HCT116 (cell line): ENCODE results near the gene MAML2. TPM values are rescaled to one million over a fixed set of nuclear protein-coding genes. Genes with fewer than 3 reads are reported as not detected.

Experiments used
- ATAC-seq: fragments of 200-7000 bp; cut with Tn5 transposase; 2 replicates; pipeline ENCODE4 v1.9.1; 2020; ENCODE audit warnings: mild to moderate bottlenecking, moderate library complexity
- BruUV-seq: library from RNA; stranded (reverse); fragments of 400-500 nt; replicated peaks from 2 replicates; lab custom pipeline; 2021; lab: Mats Ljungman, UMichigan
- CTCF ChIA-PET: fragments of 300-600 bp; sonication (Branson Sonifier 250); formaldehyde crosslinking; loops from one replicate; lab custom pipeline; 2021; ENCODE audit warnings: antibody characterized with exemption; lab: Charles Lee
- POLR2A ChIA-PET: fragments of 300-600, 350-600 bp; sonication (Branson Sonifier 250); formaldehyde crosslinking; loops from one replicate; lab custom pipeline; 2021; ENCODE audit warnings: antibody characterized with exemption; lab: Charles Lee
- RAD21 ChIA-PET, 2 experiments: fragments of 300-600 bp; sonication (Branson Sonifier 250); formaldehyde crosslinking; loops; one replicate each; lab custom pipeline; 2023; ENCODE audit warnings: low total read pairs in 2 of 2; ENCODE audit not compliant: uncharacterized antibody in 2 of 2, unreplicated experiment in 2 of 2, low non-redundant PET in 1 of 2; lab: Charles Lee
- DNase-seq: peaks from one replicate; pipeline ENCODE4 v3.0.0-alpha.2; 2010; ENCODE audit warnings: low read depth, low spot score
- H2AFZ ChIP-seq: fragments of 200-600 bp; shearing (Covaris generic), sonication (generic); 2 replicates; pipeline ENCODE4 v1.6.1; 2017; ENCODE audit warnings: low read depth, mixed run types, mixed read lengths, antibody characterized with exemption, low read length; ENCODE audit not compliant: poor library complexity, severe bottlenecking
- H3K27ac ChIP-seq: 2 replicates; pipeline ENCODE4 v1.5.1; 2012; ENCODE audit warnings: low read depth, low read length
- H3K27me3 ChIP-seq: fragments of 200-600 bp; sonication (generic); 2 replicates; pipeline ENCODE4 v1.6.1; 2016; ENCODE audit warnings: mixed run types, low read length, mixed read lengths; ENCODE audit not compliant: insufficient read depth
- H3K36me3 ChIP-seq, 2 experiments: fragments of 200-500 bp in 1 of 2; fragments of 200-600 bp in 1 of 2; sonication (Bioruptor generic) in 1 of 2; sonication (generic) in 1 of 2; 2 replicates each; pipeline versions ENCODE4 v1.5.1 to v1.6.1; 2014 to 2016; ENCODE audit warnings: low read length in 2 of 2, inconsistent platforms in 1 of 2, mixed read lengths in 1 of 2, mixed run types in 1 of 2; ENCODE audit not compliant: insufficient read depth in 2 of 2, control insufficient read depth in 1 of 2
- H3K4me1 ChIP-seq, 2 experiments: fragments of 200-600 bp in 1 of 2; sonication (generic) in 1 of 2; 2 replicates each; pipeline versions ENCODE4 v1.5.1 to v1.6.1; 2012 to 2017; ENCODE audit warnings: low read length in 2 of 2, inconsistent platforms in 1 of 2, mild to moderate bottlenecking in 1 of 2, mixed read lengths in 1 of 2, mixed run types in 1 of 2, moderate library complexity in 1 of 2; ENCODE audit not compliant: insufficient read depth in 2 of 2, control insufficient read depth in 1 of 2
- H3K4me2 ChIP-seq: fragments of 200-600 bp; sonication (generic); 2 replicates; pipeline ENCODE4 v1.6.1; 2017; ENCODE audit warnings: mixed run types, low read length, mixed read lengths
- H3K4me3 ChIP-seq, 2 experiments: fragments of 200-600 bp in 1 of 2; sonication (generic) in 1 of 2; replicated peaks in 1 of 2; 2 replicates each; pipeline ENCODE4 v1.5.1; 2011 to 2016; ENCODE audit warnings: low read length in 2 of 2, control low read depth in 1 of 2, low read depth in 1 of 2, mild to moderate bottlenecking in 1 of 2, mixed read lengths in 1 of 2, mixed run types in 1 of 2
- H3K79me2 ChIP-seq: fragments of 200-600 bp; sonication (generic); 2 replicates; pipeline ENCODE4 v1.6.1; 2017; ENCODE audit warnings: mild to moderate bottlenecking, mixed run types, low read length, moderate library complexity, mixed read lengths; ENCODE audit not compliant: insufficient read depth
- H3K9ac ChIP-seq: fragments of 200-600 bp; sonication (generic); 2 replicates; pipeline ENCODE4 v1.6.1; 2016; ENCODE audit warnings: low read length, mixed read lengths
- H3K9me2 ChIP-seq: fragments of 200-600 bp; sonication (generic), shearing (Covaris generic); 2 replicates; pipeline ENCODE4 v1.6.1; 2017; ENCODE audit warnings: mixed run types, mild to moderate bottlenecking, moderate library complexity; ENCODE audit not compliant: insufficient read depth
- H3K9me3 ChIP-seq, 2 experiments: fragments of 200-500 bp in 1 of 2; fragments of 200-600 bp in 1 of 2; sonication (Bioruptor generic) in 1 of 2; sonication (generic) in 1 of 2; 2 replicates each; pipeline ENCODE4 v1.6.1; 2014 to 2017; ENCODE audit warnings: low read length in 2 of 2, mixed read lengths in 2 of 2, inconsistent platforms in 1 of 2, low read depth in 1 of 2, mild to moderate bottlenecking in 1 of 2, mixed run types in 1 of 2, moderate library complexity in 1 of 2; ENCODE audit not compliant: control insufficient read depth in 1 of 2, insufficient read depth in 1 of 2
- H4K20me1 ChIP-seq: fragments of 200-600 bp; sonication (generic), shearing (Covaris generic); 2 replicates; pipeline ENCODE4 v1.6.1; 2017; ENCODE audit warnings: mixed run types, mild to moderate bottlenecking, moderate library complexity; ENCODE audit not compliant: insufficient read depth
- CBX3 ChIP-seq: IDR thresholded peaks from 2 replicates; pipeline ENCODE4 v1.6.1; 2012; ENCODE audit warnings: low read depth
- CEBPB ChIP-seq: IDR thresholded peaks from 2 replicates; pipeline ENCODE4 v1.6.1; 2012; ENCODE audit warnings: low read depth
- EGR1 ChIP-seq: IDR thresholded peaks from 2 replicates; pipeline ENCODE4 v1.6.1; 2012; ENCODE audit warnings: low read depth
- ELF1 ChIP-seq: IDR thresholded peaks from 2 replicates; pipeline ENCODE4 v1.6.1; 2012; ENCODE audit warnings: low read depth, borderline replicate concordance
- EZH2 ChIP-seq: fragments of 200-600 bp; sonication (generic); IDR thresholded peaks from 2 replicates; pipeline ENCODE4 v1.6.1; 2017; ENCODE audit warnings: antibody characterized with exemption, mixed run types
- EZH2phosphoT487 ChIP-seq: fragments of 200-600 bp; IDR thresholded peaks from 2 replicates; pipeline ENCODE4 v1.6.1; 2018; ENCODE audit warnings: antibody characterized with exemption, borderline replicate concordance
- FOSL1 ChIP-seq: IDR thresholded peaks from 2 replicates; pipeline ENCODE4 v1.6.1; 2012; ENCODE audit warnings: low read depth
- POLR2AphosphoS5 ChIP-seq: IDR thresholded peaks from 2 replicates; pipeline ENCODE4 v1.6.1; 2011; ENCODE audit warnings: mild to moderate bottlenecking, low read depth, low read length, moderate library complexity
- SRF ChIP-seq: IDR thresholded peaks from 2 replicates; pipeline ENCODE4 v1.6.1; 2012; ENCODE audit warnings: low read depth
- TCF7L2 ChIP-seq: IDR thresholded peaks from 2 replicates; pipeline ENCODE4 v1.7.0; 2011; ENCODE audit warnings: borderline replicate concordance, inconsistent platforms; ENCODE audit not compliant: insufficient read depth, insufficient read length; ENCODE audit errors: extremely low read depth
- ZFX ChIP-seq: fragments of 450-650 bp; IDR thresholded peaks from 2 replicates; pipeline ENCODE4 v1.6.1; 2017
- ZNF274 ChIP-seq: fragments of 200-500 bp; sonication (Bioruptor generic); IDR thresholded peaks from 2 replicates; pipeline ENCODE4 v1.6.1; 2014; ENCODE audit warnings: mild to moderate bottlenecking, low read depth, low read length, inconsistent platforms
- intact Hi-C: fragments of 100-400 bp; cut with micrococcal nuclease; formaldehyde crosslinking; loops from 2 replicates; pipeline ENCODE4 v1.10.0; 2022
- total RNA-seq: library from RNA; stranded (reverse); gene quantifications from one replicate; pipeline ENCODE4 v1.2.1, GENCODE V29; 2021; ENCODE audit not compliant: unreplicated experiment
- TF ChIP-seq, protein P1 (sequence below): IDR thresholded peaks from 2 replicates; pipeline ENCODE4 v1.6.1; 2012
- TF ChIP-seq, protein P2 (sequence below), 3 experiments: fragments of 200-600 bp in 1 of 3; sonication (generic) in 1 of 3; IDR thresholded peaks in 2 of 3; conservative IDR thresholded peaks in 1 of 3; 2 replicates each; pipeline ENCODE4 v1.5.1; 2012 to 2017; ENCODE audit warnings: low read depth in 2 of 3, low read length in 2 of 3, antibody characterized with exemption in 1 of 3, borderline replicate concordance in 1 of 3, control low read depth in 1 of 3, mild to moderate bottlenecking in 1 of 3, mixed read lengths in 1 of 3, mixed run types in 1 of 3, moderate library complexity in 1 of 3; ENCODE audit not compliant: insufficient read depth in 1 of 3
- TF ChIP-seq, protein P3 (sequence below): IDR thresholded peaks from 2 replicates; pipeline ENCODE4 v1.6.1; 2011; ENCODE audit warnings: mild to moderate bottlenecking, low read length, moderate library complexity; ENCODE audit not compliant: insufficient replicate concordance; ENCODE audit errors: extremely low read depth
- TF ChIP-seq, protein P4 (sequence below): IDR thresholded peaks from 2 replicates; pipeline ENCODE4 v1.6.1; 2012; ENCODE audit warnings: low read depth

The MAML2 gene
- total RNA-seq, 1 experiment from 2014 or later, result 2.6 TPM

DNA sequence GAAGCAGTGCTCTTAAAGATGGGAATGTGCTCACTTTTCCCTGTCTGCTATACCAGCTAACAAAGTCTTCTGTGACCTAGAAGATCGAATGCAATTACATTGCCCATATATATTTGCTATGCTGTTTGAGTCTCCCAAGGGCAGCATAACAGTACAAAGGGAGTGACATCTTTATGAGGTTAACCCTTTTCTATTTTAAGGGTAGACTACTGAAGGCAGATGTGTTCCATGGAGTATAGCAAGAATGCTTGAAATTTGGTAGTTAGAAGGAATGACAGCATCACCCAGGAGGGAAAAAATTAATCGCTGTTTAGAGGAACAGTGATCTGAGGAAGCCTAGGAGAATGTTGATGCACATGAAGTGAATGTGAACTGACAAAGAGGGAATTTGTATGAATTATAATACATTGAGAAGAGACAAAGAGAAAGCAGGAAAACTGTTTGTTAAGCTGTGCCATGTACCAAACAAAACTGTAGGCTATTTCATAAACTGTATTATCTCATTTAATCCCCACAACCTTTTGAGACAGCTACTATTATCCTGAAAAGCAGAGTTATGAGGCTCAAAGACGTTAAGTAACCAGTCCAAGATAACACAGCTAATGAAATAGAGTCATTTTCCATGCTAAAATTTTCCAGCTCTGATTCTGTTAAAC lies 13.0 kb downstream of the MAML2 start (continued):
- TF ChIP-seq ELF1 (no peak), CEBPB (no peak), POLR2AphosphoS5 (no peak), TCF7L2 (no peak), SRF (no peak), ZNF274 (no peak), FOSL1 (no peak)
- TF ChIP-seq, protein P1, sequence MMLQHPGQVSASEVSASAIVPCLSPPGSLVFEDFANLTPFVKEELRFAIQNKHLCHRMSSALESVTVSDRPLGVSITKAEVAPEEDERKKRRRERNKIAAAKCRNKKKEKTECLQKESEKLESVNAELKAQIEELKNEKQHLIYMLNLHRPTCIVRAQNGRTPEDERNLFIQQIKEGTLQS, result no peak
- TF ChIP-seq, all 23 proteins: peak for 0

DNA sequence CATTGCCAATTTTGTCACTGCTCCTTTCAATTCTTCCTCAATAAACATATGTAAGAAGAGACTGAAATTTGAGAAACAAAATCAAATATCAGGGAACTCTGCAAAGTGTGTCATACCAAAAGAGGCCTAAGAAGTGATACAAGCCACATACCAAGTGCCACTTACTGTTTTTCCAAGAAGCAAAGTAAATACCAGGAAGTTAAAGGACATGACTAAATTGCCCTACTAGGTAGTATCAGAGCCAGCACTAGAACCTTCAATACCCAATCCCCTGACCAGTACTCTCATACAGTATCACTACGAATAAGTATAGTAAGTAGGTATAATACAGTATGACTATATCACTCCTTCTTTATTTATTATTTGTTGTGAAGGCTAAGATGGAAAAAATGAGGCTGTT lies 13.6 kb downstream of the MAML2 start:
- no peak for DNase-seq
- H3K4me1 ChIP-seq, result peaks cover 17 to 38% of the 10 kb centered on the region in 2 experiments
- ATAC-seq, result no peak
- H3K79me2 ChIP-seq, result no peaks in the 10 kb centered on the region
- intact Hi-C loops, result no loop called here
- H3K27ac ChIP-seq, result no peak overlapping the region
- no peak overlapping the region for H3K9ac ChIP-seq
- no peaks in the 10 kb centered on the region for H4K20me1 ChIP-seq
- RAD21 ChIA-PET, result no interaction called here
- no peaks in the 10 kb centered on the region for H3K9me2 ChIP-seq
- no peak overlapping the region for H3K4me2 ChIP-seq
- no peaks in the 10 kb centered on the region for H3K27me3 ChIP-seq
- POLR2A ChIA-PET, result interaction anchor here (1.1 kb wide), 1 partner anchor 14 kb away, joined by 3 read pairs; the partner anchor contains the start of gene MAML2
- BruUV-seq, result no TSS peak
- H3K36me3 ChIP-seq, result no peaks in the 10 kb centered on the region
- no peaks in the 10 kb centered on the region for H3K9me3 ChIP-seq
- no peak overlapping the region for H3K4me3 ChIP-seq
- H2AFZ ChIP-seq, result no peak overlapping the region
- CTCF ChIA-PET, result interaction anchor here (1.7 kb wide), 1 partner anchor 14 kb away, joined by 4 read pairs; the partner anchor contains the start of gene MAML2
- TF ChIP-seq ZNF274, result no peak
- TF ChIP-seq ELF1, result no peak
- no peak for TF ChIP-seq POLR2AphosphoS5
- TF ChIP-seq, protein P2, sequence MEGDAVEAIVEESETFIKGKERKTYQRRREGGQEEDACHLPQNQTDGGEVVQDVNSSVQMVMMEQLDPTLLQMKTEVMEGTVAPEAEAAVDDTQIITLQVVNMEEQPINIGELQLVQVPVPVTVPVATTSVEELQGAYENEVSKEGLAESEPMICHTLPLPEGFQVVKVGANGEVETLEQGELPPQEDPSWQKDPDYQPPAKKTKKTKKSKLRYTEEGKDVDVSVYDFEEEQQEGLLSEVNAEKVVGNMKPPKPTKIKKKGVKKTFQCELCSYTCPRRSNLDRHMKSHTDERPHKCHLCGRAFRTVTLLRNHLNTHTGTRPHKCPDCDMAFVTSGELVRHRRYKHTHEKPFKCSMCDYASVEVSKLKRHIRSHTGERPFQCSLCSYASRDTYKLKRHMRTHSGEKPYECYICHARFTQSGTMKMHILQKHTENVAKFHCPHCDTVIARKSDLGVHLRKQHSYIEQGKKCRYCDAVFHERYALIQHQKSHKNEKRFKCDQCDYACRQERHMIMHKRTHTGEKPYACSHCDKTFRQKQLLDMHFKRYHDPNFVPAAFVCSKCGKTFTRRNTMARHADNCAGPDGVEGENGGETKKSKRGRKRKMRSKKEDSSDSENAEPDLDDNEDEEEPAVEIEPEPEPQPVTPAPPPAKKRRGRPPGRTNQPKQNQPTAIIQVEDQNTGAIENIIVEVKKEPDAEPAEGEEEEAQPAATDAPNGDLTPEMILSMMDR (IDR thresholded peaks at IDR 0.05 in 2 of 3, conservative IDR thresholded peaks at IDR 0.05 in 1 of 3; ENCODE audit: borderline replicate concordance in 1 of 3, insufficient read depth in 1 of 3, low read depth in 2 of 3, low read length in 2 of 3), result no peak
- TF ChIP-seq EGR1, result no peak
- TF ChIP-seq, protein P1, result no peak
- TF ChIP-seq, protein P3, sequence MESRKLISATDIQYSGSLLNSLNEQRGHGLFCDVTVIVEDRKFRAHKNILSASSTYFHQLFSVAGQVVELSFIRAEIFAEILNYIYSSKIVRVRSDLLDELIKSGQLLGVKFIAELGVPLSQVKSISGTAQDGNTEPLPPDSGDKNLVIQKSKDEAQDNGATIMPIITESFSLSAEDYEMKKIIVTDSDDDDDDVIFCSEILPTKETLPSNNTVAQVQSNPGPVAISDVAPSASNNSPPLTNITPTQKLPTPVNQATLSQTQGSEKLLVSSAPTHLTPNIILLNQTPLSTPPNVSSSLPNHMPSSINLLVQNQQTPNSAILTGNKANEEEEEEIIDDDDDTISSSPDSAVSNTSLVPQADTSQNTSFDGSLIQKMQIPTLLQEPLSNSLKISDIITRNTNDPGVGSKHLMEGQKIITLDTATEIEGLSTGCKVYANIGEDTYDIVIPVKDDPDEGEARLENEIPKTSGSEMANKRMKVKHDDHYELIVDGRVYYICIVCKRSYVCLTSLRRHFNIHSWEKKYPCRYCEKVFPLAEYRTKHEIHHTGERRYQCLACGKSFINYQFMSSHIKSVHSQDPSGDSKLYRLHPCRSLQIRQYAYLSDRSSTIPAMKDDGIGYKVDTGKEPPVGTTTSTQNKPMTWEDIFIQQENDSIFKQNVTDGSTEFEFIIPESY, result no peak
- no peak for TF ChIP-seq CBX3
- no peak for TF ChIP-seq ZFX
- TF ChIP-seq EZH2phosphoT487, result no peak
- TF ChIP-seq, protein P4, sequence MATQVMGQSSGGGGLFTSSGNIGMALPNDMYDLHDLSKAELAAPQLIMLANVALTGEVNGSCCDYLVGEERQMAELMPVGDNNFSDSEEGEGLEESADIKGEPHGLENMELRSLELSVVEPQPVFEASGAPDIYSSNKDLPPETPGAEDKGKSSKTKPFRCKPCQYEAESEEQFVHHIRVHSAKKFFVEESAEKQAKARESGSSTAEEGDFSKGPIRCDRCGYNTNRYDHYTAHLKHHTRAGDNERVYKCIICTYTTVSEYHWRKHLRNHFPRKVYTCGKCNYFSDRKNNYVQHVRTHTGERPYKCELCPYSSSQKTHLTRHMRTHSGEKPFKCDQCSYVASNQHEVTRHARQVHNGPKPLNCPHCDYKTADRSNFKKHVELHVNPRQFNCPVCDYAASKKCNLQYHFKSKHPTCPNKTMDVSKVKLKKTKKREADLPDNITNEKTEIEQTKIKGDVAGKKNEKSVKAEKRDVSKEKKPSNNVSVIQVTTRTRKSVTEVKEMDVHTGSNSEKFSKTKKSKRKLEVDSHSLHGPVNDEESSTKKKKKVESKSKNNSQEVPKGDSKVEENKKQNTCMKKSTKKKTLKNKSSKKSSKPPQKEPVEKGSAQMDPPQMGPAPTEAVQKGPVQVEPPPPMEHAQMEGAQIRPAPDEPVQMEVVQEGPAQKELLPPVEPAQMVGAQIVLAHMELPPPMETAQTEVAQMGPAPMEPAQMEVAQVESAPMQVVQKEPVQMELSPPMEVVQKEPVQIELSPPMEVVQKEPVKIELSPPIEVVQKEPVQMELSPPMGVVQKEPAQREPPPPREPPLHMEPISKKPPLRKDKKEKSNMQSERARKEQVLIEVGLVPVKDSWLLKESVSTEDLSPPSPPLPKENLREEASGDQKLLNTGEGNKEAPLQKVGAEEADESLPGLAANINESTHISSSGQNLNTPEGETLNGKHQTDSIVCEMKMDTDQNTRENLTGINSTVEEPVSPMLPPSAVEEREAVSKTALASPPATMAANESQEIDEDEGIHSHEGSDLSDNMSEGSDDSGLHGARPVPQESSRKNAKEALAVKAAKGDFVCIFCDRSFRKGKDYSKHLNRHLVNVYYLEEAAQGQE, result no peak
- TF ChIP-seq EZH2, result no peak
